DMS114 treated with DMSO at 0.1 percent for 48 hours (cell line): ENCODE results near the gene GNG14.
"Not testable (repeated sequence)": the region's sequence is repeated elsewhere in the genome, so short reads cannot be mapped to it uniquely, and the experiment has no call there.

ENCODE experiments used
- DNase-seq: peaks from one replicate; lab custom pipeline; 2025; ENCODE audit not compliant: unreplicated experiment; lab: John Stamatoyannopoulos, UW

Gene GNG14

DNA sequence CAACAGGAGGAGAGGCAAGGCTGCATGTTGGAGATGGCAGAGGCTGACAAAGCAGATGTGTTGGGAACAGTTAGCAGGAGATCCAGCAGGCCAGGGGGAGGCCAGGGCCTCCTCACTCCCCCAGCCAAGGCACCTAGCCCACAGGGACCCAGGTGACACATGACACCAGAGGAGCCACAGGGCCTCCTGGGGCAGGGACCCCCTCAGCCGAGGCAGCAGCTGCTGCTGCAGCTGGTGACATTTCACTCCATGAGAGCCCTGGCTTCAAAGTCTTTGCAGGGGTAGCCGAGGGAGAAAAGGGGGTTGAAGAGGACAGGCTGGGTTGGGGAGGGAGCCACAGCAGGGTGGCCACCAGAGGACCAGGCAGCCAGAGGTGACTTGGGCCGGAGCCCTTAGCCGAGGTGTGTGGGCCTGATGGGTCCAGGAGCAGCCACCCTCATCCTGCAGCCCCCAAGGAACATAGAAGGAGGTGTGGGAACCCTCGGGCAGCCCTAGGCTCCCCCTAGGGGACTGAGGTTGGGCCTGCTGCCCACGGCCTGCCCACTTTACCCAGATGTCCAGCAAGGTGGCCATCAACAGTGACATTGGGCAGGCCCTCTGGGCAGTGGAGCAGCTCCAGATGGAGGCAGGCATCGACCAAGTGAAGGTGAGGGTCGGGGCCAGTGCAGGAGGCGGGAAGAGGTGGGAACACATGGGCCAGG is at the start of gene GNG14:
GNG14 (plus strand) TSS at position 503 of the 701 bp plus-strand sequence; CDS start at position 554, 51 bp downstream.
- no peak for DNase-seq

DNA sequence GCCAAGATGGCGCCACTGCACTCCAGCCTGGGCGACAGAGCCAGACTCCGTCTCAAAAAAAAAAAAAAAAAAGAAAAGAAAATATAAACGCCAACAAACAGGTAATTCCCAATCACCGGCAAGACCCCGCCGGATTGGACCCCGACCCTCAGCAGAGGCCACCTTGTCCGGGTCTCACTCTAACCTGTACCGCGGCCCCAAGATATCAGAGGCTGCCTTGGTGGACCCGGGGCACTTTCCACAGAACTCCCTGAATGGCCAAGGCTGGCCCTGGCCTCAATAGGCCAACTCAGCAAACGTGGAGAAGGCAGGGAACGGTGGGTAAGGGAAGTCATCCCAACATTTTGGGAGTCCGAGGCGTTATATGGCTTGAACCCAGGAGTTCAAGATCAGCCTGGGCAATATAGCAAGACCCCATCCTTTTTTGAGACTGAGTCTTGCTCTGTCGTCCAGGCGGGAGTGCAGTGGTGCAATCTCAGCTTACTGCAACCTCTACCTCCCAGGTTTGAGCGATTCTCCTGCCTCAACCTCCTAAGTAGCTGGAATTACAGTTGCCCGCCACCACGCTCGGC is 49.1 kb upstream of the GNG14 start:
- DNase-seq = no peak

GRCh38 chr19:12639901-12640613 is 47.7 kb upstream of the GNG14 start:
- DNase-seq = no peak

DNA sequence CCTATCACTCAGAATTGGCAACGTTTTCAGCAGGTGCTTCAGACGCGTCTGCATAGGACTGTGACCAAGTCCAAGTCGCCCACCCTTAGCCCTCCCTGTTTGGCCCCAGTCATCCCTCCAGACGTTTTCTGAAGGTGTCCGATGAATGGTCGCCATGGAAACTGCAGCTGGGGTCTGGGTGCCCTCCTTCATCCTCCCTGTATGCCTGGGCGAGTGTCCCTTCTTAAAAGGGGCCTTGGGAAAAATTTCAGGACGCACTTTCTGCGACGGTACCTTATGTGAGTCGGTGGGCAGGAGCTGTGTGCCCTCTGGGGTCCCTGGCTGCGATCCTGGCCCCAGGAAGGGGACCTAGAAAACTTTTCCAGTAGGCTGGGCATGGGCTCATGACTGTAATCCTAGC is 46.3 kb upstream of the GNG14 start:
- DNase-seq = no peak

- no peak for DNase-seq
Observed at GRCh38 chr19:12642506-12642905, 45.3 kb upstream of the GNG14 start.

- DNase-seq = not testable (repeated sequence)
Observed at GRCh38 chr19:12643716-12644115, 44.1 kb upstream of the GNG14 start.

- DNase-seq = no peak
Observed at GRCh38 chr19:12646551-12646950, 41.2 kb upstream of the GNG14 start.

DNA sequence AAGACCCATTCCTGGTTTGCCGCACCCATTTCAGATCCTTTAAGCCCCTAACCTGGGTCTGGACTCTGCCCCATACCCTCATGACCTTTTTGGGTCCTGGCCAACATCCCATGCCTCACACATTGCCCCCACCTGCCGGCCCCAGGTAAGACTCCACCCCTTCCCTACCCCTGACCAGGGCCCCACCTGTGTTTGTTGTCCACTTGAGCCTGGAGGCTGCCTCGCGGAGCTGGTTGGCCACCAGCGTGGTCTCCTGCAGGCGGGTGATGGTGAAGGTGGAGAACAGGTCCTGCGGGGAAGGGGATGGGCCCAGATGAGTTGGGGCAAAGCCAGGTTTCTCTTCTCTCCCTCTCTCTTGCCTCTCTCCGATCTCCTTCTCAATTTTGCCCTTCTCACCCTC is 40.8 kb upstream of the GNG14 start:
- no peak for DNase-seq

DNA sequence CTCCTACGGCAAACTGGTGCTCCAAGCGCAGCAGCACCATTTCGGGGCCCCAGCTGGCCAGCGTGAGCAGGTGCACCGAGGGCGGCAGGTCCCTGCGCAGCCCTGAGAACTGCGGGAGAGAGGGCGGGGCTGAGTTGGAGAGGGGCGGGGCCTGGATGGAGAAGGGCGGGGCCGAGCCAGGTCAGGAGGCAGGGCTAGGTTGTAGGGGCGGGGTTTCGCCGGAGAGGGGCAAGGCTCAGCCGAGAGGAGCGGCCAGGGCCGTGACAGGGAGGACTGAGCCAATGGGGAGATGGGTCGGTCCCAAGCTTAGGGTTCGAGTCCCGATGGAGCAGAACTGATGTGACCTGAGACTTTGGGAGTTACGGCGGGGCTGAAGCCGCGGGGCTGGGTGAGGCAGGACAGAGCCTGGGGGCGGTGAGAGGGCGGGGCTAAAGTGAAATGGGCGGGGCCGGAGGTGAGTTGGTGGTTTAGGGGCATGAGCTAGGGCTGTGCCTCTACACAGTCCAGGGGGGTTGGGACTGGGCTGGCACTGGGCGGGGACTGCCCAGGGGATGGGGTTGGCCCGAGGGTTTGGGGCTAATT is 40.2 kb upstream of the GNG14 start:
- no peak for DNase-seq

GRCh38 chr19:12648088-12648487 is 39.7 kb upstream of the GNG14 start:
- no peak for DNase-seq

DNA sequence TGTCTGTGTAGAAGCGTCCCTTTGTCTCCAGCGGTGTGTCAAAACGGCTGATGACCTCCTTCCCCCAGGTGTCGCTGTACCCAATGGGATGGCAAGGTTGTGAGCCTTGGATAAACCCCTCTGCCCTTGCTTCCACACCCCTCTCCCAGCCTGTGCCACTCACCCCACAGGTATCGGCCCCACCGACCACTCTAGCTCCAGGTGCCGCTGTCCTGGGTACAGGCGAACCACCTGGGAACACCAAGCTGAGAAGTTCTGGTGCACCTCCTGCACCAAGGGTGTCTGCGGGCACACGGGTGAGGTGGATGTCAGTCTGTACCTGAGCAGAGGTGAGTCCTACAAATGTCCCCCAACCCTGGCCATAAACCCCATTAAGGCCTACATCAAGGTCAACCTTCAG is 37.9 kb upstream of the GNG14 start:
- DNase-seq = no peak

GRCh38 chr19:12652219-12652618 is 35.6 kb upstream of the GNG14 start:
- DNase-seq = no peak

- no peak for DNase-seq
Observed at GRCh38 chr19:12655546-12655945, 32.3 kb upstream of the GNG14 start.

GRCh38 chr19:12656899-12657571 is 30.8 kb upstream of the GNG14 start:
- no peak for DNase-seq

GRCh38 chr19:12657966-12658365 is 29.8 kb upstream of the GNG14 start:
- no peak for DNase-seq

DNA sequence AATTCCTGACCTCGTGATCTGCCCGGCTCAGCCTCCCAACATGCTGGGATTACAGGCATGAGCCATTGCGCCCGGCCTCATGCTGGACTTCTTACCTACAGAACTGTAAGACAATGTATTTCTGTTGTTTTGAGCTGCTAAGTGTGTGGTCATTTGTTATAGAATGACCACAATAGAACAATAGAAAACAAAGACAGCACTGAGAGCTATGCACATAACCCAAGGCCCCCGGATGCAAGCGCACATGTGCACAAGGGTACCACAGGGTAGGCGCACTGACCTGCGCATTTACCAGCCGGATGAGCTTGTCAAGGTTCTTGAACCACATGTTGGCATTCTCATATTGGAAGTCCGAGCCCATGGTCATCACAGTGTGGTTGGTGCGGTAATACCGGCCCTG is 26.8 kb upstream of the GNG14 start:
- no peak for DNase-seq

DNA sequence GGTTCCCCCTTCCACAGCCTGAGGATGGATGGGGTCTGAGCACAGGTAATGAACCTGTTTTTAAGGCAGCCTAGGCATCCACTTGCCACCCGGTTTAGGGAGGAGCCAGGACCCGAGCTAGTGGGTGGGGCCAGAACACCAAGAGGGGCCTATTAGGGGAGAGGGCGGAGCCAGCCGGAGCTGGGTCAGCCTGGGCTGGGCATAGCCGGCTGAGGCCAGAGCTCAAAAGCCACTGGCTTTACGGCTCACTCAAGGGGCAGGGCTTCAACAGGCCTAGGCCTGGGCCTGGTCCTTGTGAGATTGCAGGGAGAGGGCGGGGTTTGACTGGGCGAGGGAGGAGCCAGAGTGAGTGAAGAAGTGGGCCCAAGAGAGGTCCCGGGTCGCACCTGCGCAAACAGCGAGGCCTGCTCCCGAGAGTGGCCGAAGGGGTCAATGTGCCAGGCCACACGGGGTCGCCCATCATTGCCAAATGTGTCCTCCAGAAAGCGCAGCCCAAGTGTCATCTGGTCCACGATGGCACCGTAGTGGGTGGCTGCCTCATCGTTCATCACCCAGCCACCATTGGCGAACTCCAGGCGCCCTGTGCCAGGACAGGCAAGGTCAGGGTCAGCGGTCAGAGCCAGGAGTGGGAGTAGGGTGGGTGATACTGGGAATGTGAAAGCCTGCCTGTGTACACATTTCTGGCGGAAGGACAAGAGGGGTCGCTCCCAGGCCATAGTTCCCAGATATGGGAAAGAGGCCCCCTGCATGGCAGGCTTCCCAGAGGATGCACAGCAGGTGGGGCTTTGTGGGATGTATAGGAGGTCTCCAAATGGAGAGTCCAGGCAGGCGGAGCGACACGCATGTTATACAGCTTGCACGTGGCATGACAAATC is 23.2 kb upstream of the GNG14 start:
- DNase-seq = no peak

DNA sequence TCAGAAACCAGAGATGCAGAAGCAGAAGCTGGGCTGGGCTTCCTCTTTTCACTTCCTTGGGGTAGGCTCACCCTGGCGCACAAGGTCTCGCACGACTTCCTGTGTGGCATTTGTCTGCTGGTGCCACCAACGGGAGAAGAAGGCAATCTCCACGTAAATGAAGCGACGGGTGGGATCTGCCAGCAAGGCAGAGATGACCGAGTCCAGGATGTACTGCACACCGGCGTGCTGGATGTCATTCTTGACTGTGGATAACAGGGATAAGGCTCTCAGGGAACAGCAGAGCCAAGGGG is 22.6 kb upstream of the GNG14 start:
- no peak for DNase-seq

DNA sequence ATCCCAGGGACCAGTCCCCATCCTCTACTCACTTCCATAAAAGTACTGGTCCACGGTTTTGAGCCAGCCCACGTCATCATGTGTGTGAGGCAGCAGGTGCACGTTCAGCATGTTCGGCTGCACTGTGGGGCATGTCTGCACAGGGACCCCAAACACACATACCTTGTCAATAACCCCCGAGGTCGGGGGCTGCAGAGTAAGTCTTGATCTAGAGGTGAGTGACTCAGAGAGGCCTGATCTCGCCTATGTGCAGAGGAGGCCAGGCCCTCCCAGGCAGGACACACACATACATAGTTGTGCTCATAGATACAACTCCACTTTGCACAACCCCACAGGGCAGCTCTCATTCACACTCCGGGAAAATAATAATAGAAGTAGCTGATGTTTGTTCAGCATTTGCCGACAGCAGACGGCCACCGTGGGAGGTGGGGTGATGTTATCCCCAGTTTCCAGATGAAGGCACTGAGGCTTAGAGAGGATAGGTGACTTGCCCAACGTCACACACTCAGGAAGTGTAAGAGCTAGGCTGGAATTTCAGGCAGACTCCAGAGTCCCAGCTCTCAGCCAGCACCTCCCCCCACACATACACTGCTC is 22.0 kb upstream of the GNG14 start:
- no peak for DNase-seq
